22Rv1 (cell line): ENCODE data around the gene CAPN3.

Experiments used
- ZFX ChIP-seq: fragments of 450-650 bp; IDR thresholded peaks from 2 replicates; pipeline ENCODE4 v1.6.1; 2017; ENCODE audit warnings: antibody characterized with exemption, borderline replicate concordance
- TF ChIP-seq, protein P1 (sequence below): fragments of 450-650 bp; IDR thresholded peaks from 2 replicates; pipeline ENCODE4 v1.5.1; 2017; ENCODE audit warnings: mild to moderate bottlenecking

DNA sequence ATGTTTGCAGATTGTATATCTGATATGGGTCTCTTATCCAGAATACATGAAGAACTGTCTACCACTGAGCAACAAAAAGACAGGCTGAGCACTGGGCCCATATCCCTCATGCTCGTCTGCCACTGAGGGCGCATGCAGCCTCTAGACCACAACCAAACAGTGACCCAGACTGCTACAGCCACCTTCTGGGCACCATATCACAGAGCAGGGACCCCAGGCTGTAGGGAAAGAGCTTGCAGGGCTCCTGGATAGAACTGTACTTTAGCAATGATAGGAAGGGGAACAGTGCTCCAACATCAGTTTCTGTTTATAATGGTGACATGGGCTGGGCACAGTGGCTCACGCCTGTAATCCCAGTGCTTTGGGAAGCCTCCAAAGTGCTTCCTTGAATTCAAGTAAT lies 45.8 kb upstream of the CAPN3 start:
- TF ChIP-seq, protein P1, sequence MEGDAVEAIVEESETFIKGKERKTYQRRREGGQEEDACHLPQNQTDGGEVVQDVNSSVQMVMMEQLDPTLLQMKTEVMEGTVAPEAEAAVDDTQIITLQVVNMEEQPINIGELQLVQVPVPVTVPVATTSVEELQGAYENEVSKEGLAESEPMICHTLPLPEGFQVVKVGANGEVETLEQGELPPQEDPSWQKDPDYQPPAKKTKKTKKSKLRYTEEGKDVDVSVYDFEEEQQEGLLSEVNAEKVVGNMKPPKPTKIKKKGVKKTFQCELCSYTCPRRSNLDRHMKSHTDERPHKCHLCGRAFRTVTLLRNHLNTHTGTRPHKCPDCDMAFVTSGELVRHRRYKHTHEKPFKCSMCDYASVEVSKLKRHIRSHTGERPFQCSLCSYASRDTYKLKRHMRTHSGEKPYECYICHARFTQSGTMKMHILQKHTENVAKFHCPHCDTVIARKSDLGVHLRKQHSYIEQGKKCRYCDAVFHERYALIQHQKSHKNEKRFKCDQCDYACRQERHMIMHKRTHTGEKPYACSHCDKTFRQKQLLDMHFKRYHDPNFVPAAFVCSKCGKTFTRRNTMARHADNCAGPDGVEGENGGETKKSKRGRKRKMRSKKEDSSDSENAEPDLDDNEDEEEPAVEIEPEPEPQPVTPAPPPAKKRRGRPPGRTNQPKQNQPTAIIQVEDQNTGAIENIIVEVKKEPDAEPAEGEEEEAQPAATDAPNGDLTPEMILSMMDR: no peak
- no peak for TF ChIP-seq ZFX
